Esophagus muscularis mucosa (tissue), 4 donors: Measurements from ENCODE around the gene KIAA2012. TPM values are rescaled to one million over a fixed set of nuclear protein-coding genes. Genes with fewer than 3 reads are reported as not detected.
A peak's percentile ranks its signal among the peaks of the same experiment; 100 is the strongest.
"Not testable (repeated sequence)": the region's sequence is repeated elsewhere in the genome, so short reads cannot be mapped to it uniquely, and the experiment has no call there.

Experiments
- DNase-seq: peaks from one replicate; pipeline ENCODE4 v3.0.0-alpha.2; 2017; ENCODE audit errors: extremely low spot score
- H3K27ac ChIP-seq, 4 donors: fragments of 200-600 bp; sonication (generic); replicated peaks in 1 of 4; 1 replicate in 3 of 4; 2 replicates in 1 of 4; pipeline ENCODE4 v1.5.1; 2016 to 2019; ENCODE audit warnings: mild to moderate bottlenecking in 1 of 4
- H3K27me3 ChIP-seq, 4 donors: fragments of 200-600 bp; sonication (generic); one replicate each; pipeline versions ENCODE4 v1.5.1 to v1.6.0; 2016 to 2019
- H3K36me3 ChIP-seq, 4 donors: fragments of 200-600 bp; sonication (generic); one replicate each; pipeline ENCODE4 v1.5.1; 2016 to 2019
- H3K4me1 ChIP-seq, 4 donors: fragments of 200-600 bp; sonication (generic); one replicate each; pipeline ENCODE4 v1.5.1; 2016 to 2019
- H3K4me3 ChIP-seq, 4 donors: fragments of 200-600 bp; sonication (generic); 1 replicate in 2 of 4; 2 replicates in 2 of 4; pipeline ENCODE4 v1.5.1; 2016 to 2019; ENCODE audit warnings: mild to moderate bottlenecking in 4 of 4, moderate library complexity in 1 of 4
- H3K9me3 ChIP-seq, 4 donors: fragments of 200-600 bp; sonication (generic); 1 replicate in 3 of 4; 2 replicates in 1 of 4; pipeline ENCODE4 v1.5.1; 2016 to 2019
- EP300 ChIP-seq: sonication (generic); formaldehyde crosslinking; IDR thresholded peaks from one replicate; pipeline ENCODE4 v1.6.1; 2017; ENCODE audit warnings: antibody characterized with exemption
- POLR2A ChIP-seq: fragments of 450-650 bp; IDR thresholded peaks from one replicate; pipeline ENCODE4 v1.6.1; 2017; ENCODE audit warnings: antibody characterized with exemption, moderate library complexity, mild to moderate bottlenecking, low read depth
- POLR2AphosphoS5 ChIP-seq, 2 donors: sonication (generic); formaldehyde crosslinking; IDR thresholded peaks; one replicate each; pipeline ENCODE4 v1.6.1; 2017; ENCODE audit warnings: antibody characterized with exemption in 2 of 2
- WGBS: methylation state at CpG from one replicate; pipeline ENCODE4 v1.1.5; 2018; 5-methylcytosine and 5-hydroxymethylcytosine counted together
- intact Hi-C: fragments of 100-400 bp; cut with DNase I; formaldehyde crosslinking; loops from one replicate; pipeline ENCODE4 v1.15.1; 2023
- total RNA-seq, 4 donors: library from RNA; depleted of rRNA; stranded (reverse); fragments of >200 nt; gene quantifications; one replicate each; pipeline versions ENCODE4 v1.1.0 to v1.2.1, GENCODE V29; 2016
- TF ChIP-seq, protein P1 (sequence below), 3 experiments: fragments of 200-600 bp in 2 of 3; fragments of 450-650 bp in 1 of 3; sonication (generic) in 2 of 3; IDR thresholded peaks; one replicate each; pipeline ENCODE4 v1.5.1; 2017 to 2019; ENCODE audit warnings: antibody characterized with exemption in 3 of 3, mild to moderate bottlenecking in 2 of 3, moderate library complexity in 1 of 3

The KIAA2012 gene
- total RNA-seq, 4 donors from 2014 or later = 0.45 TPM; not detected in 3

DNA sequence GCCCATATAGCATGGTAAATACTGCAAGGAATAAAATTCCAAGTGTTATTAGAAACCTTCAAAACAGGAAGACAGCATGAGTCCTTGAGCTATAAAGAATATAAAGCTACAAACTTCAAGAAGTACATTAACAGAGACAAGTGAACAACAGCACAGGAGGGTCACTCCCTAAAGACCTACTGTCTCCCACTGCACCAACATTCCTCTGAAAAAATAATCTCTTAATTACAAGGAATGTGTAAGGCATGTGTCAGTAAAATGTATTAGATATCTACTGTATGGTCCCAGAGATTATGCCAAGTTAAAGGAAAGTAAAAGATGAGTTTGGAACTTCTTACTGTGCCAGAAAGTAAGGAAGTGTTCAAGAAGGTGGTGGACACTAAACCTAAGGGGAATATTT, 135.5 kb downstream of the KIAA2012 start:
- intact Hi-C loops = no loop called here
- H3K27ac ChIP-seq = no peak overlapping the region
- H3K4me1 ChIP-seq = no peaks in the 10 kb centered on the region
- H3K4me3 ChIP-seq = no peak overlapping the region
- DNase-seq = no peak
- TF ChIP-seq POLR2A (no peak), EP300 (no peak)
- H3K27me3 ChIP-seq = no peaks in the 10 kb centered on the region
- H3K36me3 ChIP-seq = peaks cover 31 to 95% (median 63%) of the 10 kb centered on the region in 4 donors
- H3K9me3 ChIP-seq = no peaks in the 10 kb centered on the region

DNA sequence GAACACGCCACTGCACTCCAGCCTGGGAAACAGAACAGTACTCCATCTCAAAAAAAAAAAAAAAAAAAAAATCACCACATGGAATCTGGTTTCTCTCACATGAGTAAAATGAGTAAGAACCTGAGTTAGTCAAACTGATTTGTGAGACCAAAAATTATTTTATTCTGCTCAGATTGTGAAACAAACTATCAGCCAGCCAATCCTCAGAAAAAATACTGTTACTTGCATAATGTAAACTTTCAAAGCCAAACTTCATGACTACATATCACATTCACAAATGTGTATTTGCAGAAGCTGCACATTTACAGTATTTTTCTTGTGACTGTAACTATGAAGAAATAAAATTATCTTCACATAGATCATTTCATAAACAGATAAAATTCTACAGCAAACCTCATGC, 142.1 kb downstream of the KIAA2012 start:
- TF ChIP-seq POLR2AphosphoS5 (IDR thresholded peaks at IDR 0.05) = no peak
- TF ChIP-seq POLR2A = no peak
- no peak for TF ChIP-seq EP300
- TF ChIP-seq, protein P1, sequence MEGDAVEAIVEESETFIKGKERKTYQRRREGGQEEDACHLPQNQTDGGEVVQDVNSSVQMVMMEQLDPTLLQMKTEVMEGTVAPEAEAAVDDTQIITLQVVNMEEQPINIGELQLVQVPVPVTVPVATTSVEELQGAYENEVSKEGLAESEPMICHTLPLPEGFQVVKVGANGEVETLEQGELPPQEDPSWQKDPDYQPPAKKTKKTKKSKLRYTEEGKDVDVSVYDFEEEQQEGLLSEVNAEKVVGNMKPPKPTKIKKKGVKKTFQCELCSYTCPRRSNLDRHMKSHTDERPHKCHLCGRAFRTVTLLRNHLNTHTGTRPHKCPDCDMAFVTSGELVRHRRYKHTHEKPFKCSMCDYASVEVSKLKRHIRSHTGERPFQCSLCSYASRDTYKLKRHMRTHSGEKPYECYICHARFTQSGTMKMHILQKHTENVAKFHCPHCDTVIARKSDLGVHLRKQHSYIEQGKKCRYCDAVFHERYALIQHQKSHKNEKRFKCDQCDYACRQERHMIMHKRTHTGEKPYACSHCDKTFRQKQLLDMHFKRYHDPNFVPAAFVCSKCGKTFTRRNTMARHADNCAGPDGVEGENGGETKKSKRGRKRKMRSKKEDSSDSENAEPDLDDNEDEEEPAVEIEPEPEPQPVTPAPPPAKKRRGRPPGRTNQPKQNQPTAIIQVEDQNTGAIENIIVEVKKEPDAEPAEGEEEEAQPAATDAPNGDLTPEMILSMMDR (IDR thresholded peaks at IDR 0.05) = no peak
- H3K4me3 ChIP-seq = no peak overlapping the region
- H3K9me3 ChIP-seq = no peaks in the 10 kb centered on the region
- 100% methylated on average over 1 of the region's 1 CpG for WGBS
- H3K36me3 ChIP-seq = peaks cover 13 to 70% (median 33%) of the 10 kb centered on the region in 4 donors
- intact Hi-C loops = no loop called here
- no peak for DNase-seq
- no peak overlapping the region for H3K27ac ChIP-seq
- H3K27me3 ChIP-seq = no peaks in the 10 kb centered on the region
- no peaks in the 10 kb centered on the region for H3K4me1 ChIP-seq

DNA sequence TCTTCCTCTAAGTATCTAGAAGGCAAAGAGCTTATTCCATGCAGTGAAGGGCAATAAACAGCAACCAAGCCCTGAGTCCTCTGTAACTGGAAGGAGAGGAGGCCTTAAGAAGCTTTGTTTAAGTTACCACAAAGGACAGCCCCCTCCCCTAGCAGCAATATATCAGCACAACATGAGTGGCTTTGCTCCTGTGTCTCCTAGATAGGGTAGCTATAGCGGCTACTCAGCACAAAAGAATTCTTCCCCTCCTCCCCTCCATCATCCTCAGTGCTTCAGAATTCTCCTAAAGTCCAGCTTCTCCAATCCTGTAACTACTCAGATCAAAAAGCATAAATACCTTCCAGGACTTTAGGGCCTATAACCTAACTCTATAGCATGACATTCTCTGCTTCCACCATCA, 148.8 kb downstream of the KIAA2012 start:
- Histone ChIP-seq H3K27me3 (no peaks in the 10 kb centered on the region), H3K36me3 (peaks cover 0 to 41% (median 13%) of the 10 kb centered on the region in 4 donors), H3K4me1 (peaks cover 15 to 28% (median 23%) of the 10 kb centered on the region in 4 donors), H3K27ac (no peak overlapping the region), H3K9me3 (no peaks in the 10 kb centered on the region), H3K4me3 (no peak overlapping the region)
- intact Hi-C loops = no loop called here
- WGBS = 68% methylated on average over 1 of the region's 1 CpG
- no peak for DNase-seq
- TF ChIP-seq, protein P1 (IDR thresholded peaks at IDR 0.05) = no peak
- TF ChIP-seq POLR2AphosphoS5 (IDR thresholded peaks at IDR 0.05) = no peak
- TF ChIP-seq POLR2A = no peak
- no peak for TF ChIP-seq EP300

DNA sequence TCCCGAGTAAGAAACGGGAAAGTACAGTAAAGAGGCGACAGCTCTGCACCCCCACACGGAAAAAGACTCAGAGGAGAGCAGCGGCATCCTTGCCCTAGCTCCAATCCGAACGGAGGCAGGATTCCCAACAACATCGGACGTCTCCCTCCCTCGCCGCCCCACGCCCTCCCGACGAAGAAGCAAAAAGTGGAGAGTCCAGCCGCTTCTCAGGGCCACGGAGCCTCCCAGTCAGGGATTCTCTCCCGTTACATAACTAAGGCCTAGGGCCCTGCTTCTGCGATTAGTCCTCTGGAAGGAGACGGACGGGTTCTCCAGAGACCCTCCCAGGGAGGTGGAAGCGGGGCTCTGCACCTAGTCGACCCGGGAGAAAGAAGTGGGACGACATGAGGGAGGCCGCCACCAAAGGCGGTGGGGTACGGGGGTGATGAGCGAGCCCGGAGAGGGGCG, 164.8 kb downstream of the KIAA2012 start:
- Histone ChIP-seq H3K27ac (peak overlapping the region; percentile 96 to 98 (median 98)), H3K9me3 (no peaks in the 10 kb centered on the region), H3K36me3 (peaks cover 0 to 3% (median 0%) of the 10 kb centered on the region in 4 donors), H3K4me1 (peaks cover 14 to 52% (median 49%) of the 10 kb centered on the region in 4 donors), H3K27me3 (no peaks in the 10 kb centered on the region), H3K4me3 (peak overlapping the region; percentile 96 to 99 (median 98))
- DNase-seq = no peak
- 4% methylated on average over 7 of the region's 30 CpGs for WGBS
- intact Hi-C loops = no loop called here
- TF ChIP-seq POLR2A (no peak), POLR2AphosphoS5 (IDR thresholded peaks at IDR 0.05) (peak; percentile 3 to 25)
- TF ChIP-seq, protein P1 (IDR thresholded peaks at IDR 0.05) = no peak

DNA sequence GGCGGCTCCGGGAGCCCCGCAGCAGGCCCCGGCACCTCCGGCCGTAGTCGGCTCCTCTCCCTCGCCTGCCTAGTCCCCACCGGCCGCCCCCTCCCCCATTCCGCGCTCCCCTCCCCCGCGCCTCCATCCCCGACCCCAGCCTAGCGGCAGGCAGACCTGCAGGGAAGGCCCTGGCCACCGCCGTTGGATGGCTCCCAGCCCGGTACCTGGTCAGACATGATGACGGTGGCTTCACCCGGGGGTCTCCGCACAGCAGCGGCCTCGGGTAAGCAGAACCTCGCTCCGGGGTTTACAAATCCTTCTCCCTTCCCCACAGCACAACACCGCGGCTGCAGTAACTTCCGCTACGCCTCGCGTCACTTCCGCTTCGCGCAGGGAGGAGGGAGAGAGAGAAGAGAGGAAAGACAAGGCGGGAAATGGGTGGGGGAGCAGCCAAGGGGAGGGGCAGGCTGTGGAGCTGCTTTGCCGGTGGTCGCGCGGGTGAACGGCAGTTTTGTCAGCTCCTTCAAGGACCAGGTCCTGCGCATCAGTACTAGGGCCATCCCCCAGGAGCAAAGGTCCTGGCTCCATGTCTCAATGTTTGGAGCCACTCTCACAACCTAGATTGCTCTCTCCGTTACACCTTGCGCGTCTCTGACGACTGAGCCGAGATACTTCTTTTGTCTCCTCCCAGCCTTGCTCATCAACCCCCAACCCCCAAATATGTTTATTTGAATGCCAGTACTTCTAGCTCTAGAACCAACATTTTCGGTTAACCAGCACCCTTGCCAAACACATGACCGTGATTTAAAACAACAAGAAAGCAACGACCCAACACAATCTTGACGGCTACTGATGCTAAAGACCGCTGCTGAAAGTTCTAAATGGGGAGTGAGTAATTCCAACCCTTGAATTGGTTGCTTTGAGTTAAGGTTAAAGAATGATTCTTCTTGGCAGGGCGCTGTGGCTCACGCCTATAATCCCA, 165.5 kb downstream of the KIAA2012 start, which contains the start of gene SUMO1:
TSS of gene SUMO1 (minus strand) at position 364 of the 964 bp plus-strand sequence. CDS start at position 218, 146 bp downstream.
- intact Hi-C loops = no loop called here
- WGBS = 7% methylated on average over 28 of the region's 54 CpGs
- peaks cover 14 to 45% (median 42%) of the 10 kb centered on the region in 4 donors for H3K4me1 ChIP-seq
- TF ChIP-seq, protein P1 (IDR thresholded peaks at IDR 0.05) = no peak
- TF ChIP-seq POLR2AphosphoS5 (IDR thresholded peaks at IDR 0.05) = peak; percentile 92 to 94
- H3K4me3 ChIP-seq = peak within 1 kb of the TSS; percentile 96 to 99 (median 98)
- peak; percentile 97 for DNase-seq
- H3K36me3 ChIP-seq = peaks cover 0 to 3% (median 0%) of the 10 kb centered on the region in 4 donors
- H3K27me3 ChIP-seq = no peaks in the 10 kb centered on the region
- peak within 1 kb of the TSS; percentile 96 to 98 (median 98) for H3K27ac ChIP-seq
- no peaks in the 10 kb centered on the region for H3K9me3 ChIP-seq

DNA sequence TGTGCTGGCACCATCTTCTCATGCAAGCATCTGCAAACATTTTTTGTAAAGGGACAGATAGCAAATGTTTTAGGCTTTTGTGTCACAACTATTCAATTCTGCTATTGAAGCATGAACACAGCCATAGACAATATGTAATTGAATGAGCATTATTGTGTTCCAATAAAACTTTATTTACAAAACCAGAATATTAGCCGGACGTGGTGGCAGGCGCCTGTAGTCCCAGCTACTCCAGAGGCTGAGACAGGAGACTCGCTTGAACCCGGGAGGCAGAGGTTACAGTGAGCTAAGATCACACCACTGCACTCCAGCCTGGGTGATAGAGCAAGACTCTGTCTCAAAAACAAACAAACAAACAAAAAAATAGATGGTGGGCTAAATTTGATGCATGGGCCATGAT, 174.7 kb downstream of the KIAA2012 start:
- H3K4me3 ChIP-seq, intact Hi-C loops, H3K36me3 ChIP-seq, H3K27ac ChIP-seq, H3K9me3 ChIP-seq, H3K4me1 ChIP-seq, H3K27me3 ChIP-seq, DNase-seq: not testable (repeated sequence)
- 98% methylated on average over 5 of the region's 5 CpGs for WGBS
